NCI-H1694 (cell line): Measurements from ENCODE around the gene FIBCD1.

ENCODE experiments used
- DNase-seq: peaks from one replicate; lab custom pipeline; 2025; lab: John Stamatoyannopoulos, UW

The FIBCD1 gene

GRCh38 chr9:130906735-130907416, 32.2 kb downstream of the FIBCD1 start:
- no peak for DNase-seq

- DNase-seq = no peak
These were observed 32.9 kb downstream of the FIBCD1 start for GRCh38 chr9:130905902-130906734.

GRCh38 chr9:130905125-130905901, 33.7 kb downstream of the FIBCD1 start:
- no peak for DNase-seq

GRCh38 chr9:130904070-130905044, 34.7 kb downstream of the FIBCD1 start:
- no peak for DNase-seq

- no peak for DNase-seq
These were observed 35.6 kb downstream of the FIBCD1 start for GRCh38 chr9:130903194-130904069.

GRCh38 chr9:130902204-130903185, 36.6 kb downstream of the FIBCD1 start:
- DNase-seq = no peak

GRCh38 chr9:130901498-130902203, 37.4 kb downstream of the FIBCD1 start:
- no peak for DNase-seq

- no peak for DNase-seq
These were observed 38.1 kb downstream of the FIBCD1 start for GRCh38 chr9:130900701-130901497.

- no peak for DNase-seq
These were observed 39.8 kb downstream of the FIBCD1 start for GRCh38 chr9:130899051-130899748.

GRCh38 chr9:130898552-130898852, 40.5 kb downstream of the FIBCD1 start:
- DNase-seq = no peak

- DNase-seq = no peak
These were observed 41.0 kb downstream of the FIBCD1 start for GRCh38 chr9:130897848-130898551.

GRCh38 chr9:130897105-130897751, 41.8 kb downstream of the FIBCD1 start:
- DNase-seq = no peak

- no peak for DNase-seq
These were observed 42.6 kb downstream of the FIBCD1 start, which contains the start of gene QRFP for GRCh38 chr9:130896233-130897014. Gene QRFP (minus strand): TSS chr9:130896812. CDS start chr9:130893838, 2,974 bp downstream.

- no peak for DNase-seq
These were observed 43.4 kb downstream of the FIBCD1 start for GRCh38 chr9:130895481-130896232.
